OCI-LY7 (cell line): ENCODE data around the gene TACC3.

Experiments used
- EZH2phosphoT487 ChIP-seq: fragments of 200-600 bp; sonication (generic); IDR thresholded peaks from 2 replicates; pipeline ENCODE4 v1.6.1; 2018; ENCODE audit warnings: low read depth, borderline replicate concordance, mild to moderate bottlenecking, mixed run types, antibody characterized with exemption, low read length, moderate library complexity, mixed read lengths
- TF ChIP-seq, protein P1 (sequence below): fragments of 200-600 bp; sonication (generic); conservative IDR thresholded peaks from 2 replicates; pipeline ENCODE4 v1.5.1; 2014; ENCODE audit warnings: mild to moderate bottlenecking, antibody characterized with exemption, low read length, moderate library complexity, mixed read lengths

DNA sequence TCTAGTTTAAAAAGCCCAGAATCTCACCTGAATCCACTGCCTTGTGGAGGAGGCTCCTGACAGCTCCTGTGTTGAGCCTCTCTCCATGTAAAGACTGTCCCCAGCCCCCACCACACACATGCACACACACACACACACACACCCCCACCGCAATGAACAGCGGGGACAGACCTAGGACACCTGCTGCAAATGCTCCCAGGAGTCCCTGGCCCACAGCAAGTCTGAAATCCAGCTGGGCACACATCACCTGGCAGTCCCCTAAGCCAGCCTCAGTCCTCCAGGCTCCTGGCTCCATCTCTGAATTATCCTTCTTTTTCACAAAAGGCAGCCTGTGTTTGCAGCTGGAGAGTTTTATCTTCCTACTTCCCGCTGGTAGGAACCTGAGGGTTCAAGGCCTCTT, 30.6 kb upstream of the TACC3 start:
- TF ChIP-seq, protein P1, sequence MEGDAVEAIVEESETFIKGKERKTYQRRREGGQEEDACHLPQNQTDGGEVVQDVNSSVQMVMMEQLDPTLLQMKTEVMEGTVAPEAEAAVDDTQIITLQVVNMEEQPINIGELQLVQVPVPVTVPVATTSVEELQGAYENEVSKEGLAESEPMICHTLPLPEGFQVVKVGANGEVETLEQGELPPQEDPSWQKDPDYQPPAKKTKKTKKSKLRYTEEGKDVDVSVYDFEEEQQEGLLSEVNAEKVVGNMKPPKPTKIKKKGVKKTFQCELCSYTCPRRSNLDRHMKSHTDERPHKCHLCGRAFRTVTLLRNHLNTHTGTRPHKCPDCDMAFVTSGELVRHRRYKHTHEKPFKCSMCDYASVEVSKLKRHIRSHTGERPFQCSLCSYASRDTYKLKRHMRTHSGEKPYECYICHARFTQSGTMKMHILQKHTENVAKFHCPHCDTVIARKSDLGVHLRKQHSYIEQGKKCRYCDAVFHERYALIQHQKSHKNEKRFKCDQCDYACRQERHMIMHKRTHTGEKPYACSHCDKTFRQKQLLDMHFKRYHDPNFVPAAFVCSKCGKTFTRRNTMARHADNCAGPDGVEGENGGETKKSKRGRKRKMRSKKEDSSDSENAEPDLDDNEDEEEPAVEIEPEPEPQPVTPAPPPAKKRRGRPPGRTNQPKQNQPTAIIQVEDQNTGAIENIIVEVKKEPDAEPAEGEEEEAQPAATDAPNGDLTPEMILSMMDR, result no peak
- TF ChIP-seq EZH2phosphoT487, result no peak
